GM19099 (cell line): Measurements from ENCODE around the gene C22orf15.

Source experiments
- POLR2A ChIP-seq: IDR thresholded peaks from 3 replicates; pipeline ENCODE4 v1.6.1; 2011; ENCODE audit warnings: low read depth; ENCODE audit not compliant: insufficient read length; ENCODE audit errors: extremely low read depth

Gene C22orf15

GRCh38 chr22:23744001-23744400, 18.8 kb upstream of the C22orf15 start:
- no peak for TF ChIP-seq POLR2A

DNA sequence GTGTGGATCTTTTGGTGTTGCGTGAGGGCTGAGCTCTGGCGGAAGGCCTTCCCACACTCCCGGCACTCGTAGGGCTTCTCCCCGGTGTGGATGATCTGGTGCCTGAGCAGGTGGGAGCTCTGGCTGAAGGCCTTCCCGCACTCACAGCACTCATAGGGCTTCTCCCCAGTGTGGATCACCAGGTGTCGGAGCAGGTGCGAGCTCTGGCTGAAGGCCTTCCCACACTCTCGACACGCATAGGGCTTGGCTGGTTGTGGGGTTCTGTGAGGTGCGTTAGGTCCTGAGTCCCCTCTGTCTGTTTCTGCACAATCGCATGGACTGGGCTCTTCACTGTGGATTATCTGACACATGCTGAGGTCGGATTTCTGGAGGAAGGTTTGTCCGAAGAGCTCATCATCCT, 18.3 kb upstream of the C22orf15 start:
- no peak for TF ChIP-seq POLR2A

GRCh38 chr22:23745791-23746190, 17.0 kb upstream of the C22orf15 start:
- TF ChIP-seq POLR2A = no peak

GRCh38 chr22:23749841-23750301, 12.9 kb upstream of the C22orf15 start:
- TF ChIP-seq POLR2A = no peak

- TF ChIP-seq POLR2A = no peak
Measured at GRCh38 chr22:23750367-23750713, 12.4 kb upstream of the C22orf15 start.

DNA sequence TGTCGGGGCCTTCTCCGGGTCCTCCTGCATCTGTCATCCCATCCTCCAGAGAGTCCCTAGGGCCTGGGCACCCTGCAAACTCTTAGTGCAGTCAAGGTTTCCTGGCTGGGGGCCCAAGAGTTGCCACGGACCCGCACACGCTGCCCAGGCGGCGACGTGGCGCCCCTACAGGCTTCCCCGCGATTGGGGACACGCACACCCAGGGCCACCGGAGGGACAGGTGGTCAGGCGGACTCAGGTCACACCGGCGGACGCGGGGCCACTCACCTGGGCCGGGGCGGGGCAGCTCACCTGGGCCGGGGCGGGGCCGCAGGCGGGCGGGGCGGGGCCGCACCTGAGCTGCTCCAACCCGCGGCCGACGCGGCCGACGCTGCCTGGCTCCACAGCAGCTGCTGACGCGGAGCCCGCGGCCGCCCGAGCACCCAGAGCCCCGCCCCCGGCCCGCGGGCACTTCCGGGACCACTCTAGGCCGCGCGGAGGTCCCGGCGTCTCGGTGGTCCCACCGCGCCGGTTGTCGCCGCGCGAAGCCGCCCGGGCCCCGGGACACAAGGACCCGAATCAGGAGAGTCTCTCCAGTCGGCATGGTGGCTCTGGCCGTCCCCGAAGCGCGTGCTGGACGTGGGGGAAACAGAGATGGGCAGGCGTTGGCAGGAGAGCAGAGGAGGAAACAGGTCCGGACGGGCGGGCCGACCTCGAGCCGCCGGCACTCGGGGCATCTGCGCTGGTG, 11.9 kb upstream of the C22orf15 start, which contains the start of gene ZNF70:
ZNF70 (minus strand) TSS at position 399 of the 727 bp plus-strand sequence. CDS start 5,972 bp downstream, outside the sequence.
- peak; percentile 69 for TF ChIP-seq POLR2A

DNA sequence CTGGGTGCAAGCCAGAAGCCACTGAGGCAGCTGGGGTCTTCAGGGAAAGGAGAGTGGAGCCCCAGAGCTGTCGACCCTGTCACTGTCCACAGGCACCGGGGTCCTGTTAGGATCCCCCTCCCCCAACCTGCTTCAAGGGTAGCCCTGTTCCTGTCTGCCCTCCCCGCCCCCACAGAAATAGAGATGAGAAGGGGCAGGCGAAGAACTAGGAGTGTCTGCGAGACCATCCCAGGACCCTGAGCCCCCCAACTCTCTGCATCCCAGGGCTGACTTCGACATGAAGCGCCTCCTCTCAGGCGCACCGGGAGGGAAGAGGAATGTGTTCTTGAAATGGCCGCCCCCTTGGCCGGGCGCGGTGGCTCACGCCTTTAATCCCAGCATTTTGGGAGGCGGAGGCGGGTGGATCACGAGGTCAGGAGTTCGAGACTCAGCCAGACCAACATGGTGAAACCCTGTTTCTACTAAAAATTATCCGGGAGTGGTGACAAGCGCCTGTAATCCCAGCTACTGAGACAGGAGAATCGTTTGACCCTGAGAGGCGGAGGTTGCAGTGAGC, 11.3 kb upstream of the C22orf15 start:
- TF ChIP-seq POLR2A = no peak

- peak; percentile 40 for TF ChIP-seq POLR2A
Measured at GRCh38 chr22:23752090-23752691, 10.6 kb upstream of the C22orf15 start.

- TF ChIP-seq POLR2A = no peak
Measured at GRCh38 chr22:23752750-23753149, 10.0 kb upstream of the C22orf15 start.

DNA sequence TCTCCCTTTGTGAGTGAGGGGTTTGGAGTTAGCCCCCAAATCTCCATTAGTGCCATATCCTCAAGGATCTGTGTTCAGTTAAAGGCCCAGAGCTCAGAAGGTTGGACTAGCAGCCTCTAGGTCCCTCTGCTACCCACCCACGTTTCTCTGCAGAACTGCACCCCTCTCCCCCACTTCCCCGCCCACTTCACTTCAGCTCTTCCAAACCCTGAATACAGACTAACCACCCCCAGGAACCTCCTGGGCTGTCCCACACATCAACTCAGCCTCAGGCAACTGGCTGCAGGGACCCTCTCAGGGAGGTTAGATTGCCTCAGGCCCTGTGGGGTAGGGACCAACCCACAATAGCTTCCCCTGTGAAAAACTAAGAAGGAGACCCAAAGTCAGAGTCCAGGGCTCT, 9.4 kb upstream of the C22orf15 start:
- TF ChIP-seq POLR2A = no peak

DNA sequence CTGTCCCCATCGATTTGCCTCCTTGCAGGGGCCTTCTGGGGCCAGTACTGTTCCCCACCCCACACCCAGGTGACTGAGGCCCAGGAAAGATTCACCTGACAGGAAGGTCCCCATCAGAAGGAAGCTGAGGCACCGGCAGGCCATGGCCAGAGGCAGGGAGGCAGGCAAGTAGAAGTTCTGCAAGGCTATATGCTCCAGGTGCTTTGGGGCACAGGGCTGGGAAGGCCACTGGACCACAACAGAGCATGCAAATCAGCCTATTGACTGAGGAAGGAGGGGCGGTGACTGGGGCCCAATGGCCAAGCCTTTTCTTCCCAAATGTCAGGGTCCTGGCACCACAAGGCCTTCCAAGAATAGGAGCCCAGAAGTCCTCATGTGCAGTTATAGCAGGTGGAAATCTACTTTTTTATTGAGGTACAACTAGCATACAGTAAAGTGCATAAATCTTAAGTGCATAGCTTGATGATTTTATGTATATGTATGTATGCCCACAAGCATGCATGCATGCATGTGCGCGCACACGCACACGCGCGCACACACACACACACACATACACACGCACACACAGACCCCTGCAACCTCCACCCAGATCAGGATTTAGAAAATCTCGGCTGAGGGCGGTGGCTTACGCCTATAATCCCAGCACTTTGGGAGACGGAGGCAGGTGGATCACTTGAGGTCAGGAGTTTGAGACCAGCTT, 8.4 kb upstream of the C22orf15 start, which contains the start of gene VPREB3:
VPREB3 (minus strand) TSS at position 206 of the 700 bp plus-strand sequence; CDS start at position 144, 62 bp downstream.
- no peak for TF ChIP-seq POLR2A

DNA sequence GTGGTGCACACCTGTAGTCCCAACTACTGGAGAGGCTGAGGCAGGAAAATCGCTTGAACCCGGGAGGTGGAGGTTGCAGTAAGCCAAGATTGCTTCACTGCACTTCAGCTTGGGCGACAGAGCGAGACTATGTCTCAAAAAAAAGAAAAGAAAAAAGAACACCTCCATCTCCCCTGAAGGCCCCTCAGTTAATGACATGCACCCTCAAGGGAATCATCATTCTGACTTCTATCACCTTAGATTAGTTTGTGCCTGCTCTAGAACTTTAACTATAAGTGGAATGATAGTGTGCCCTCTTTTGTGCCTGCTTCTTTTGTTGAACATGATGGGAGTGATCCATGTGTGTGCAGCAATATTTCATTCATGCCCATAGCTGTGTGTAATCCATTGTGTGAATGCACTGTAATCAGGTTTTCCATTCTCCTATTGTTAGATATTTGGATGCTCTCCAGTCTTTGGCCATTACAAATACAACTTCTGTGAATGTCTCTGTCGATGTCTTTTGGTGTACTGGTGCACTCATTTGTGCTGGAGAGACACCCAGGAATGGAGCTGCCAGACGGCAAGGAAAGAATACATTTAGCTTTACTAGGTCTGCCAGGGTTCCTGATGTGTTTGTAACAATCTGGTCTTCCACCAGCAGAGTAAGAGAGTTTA, 7.7 kb upstream of the C22orf15 start:
- no peak for TF ChIP-seq POLR2A

DNA sequence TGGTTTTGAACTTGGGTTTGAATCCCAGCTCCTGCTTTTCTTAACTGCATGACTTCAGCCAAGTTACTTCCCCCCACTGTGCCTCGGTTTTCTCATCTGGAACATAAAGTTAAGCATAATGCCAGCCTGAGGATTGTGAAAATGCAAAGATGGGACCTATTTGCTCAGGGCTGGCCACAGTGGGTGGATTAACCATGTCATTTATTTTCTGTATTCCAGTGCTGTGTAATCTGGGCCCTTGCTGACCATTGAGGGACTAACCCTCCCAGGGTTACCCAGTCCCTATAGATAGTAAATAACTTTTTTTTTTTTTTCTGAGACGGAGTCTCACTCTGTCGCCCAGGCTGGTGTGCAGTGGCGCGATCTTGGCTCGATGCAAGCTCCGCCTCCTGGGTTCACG, 7.1 kb upstream of the C22orf15 start:
- TF ChIP-seq POLR2A = no peak

GRCh38 chr22:23756891-23757290, 5.9 kb upstream of the C22orf15 start:
- no peak for TF ChIP-seq POLR2A

- no peak for TF ChIP-seq POLR2A
Measured at GRCh38 chr22:23759566-23759965, 3.2 kb upstream of the C22orf15 start.
